ENCODE measurements around the gene COBL. TPM values are rescaled to one million over a fixed set of nuclear protein-coding genes. Genes with fewer than 3 reads are reported as not detected.

The COBL gene
- total and polyA plus RNA-seq, 2 of the 8 experiments (the other 6 are each of a cell fraction or from before 2014, with no cell fraction given), result 13.8 to 40.4 TPM

DNA sequence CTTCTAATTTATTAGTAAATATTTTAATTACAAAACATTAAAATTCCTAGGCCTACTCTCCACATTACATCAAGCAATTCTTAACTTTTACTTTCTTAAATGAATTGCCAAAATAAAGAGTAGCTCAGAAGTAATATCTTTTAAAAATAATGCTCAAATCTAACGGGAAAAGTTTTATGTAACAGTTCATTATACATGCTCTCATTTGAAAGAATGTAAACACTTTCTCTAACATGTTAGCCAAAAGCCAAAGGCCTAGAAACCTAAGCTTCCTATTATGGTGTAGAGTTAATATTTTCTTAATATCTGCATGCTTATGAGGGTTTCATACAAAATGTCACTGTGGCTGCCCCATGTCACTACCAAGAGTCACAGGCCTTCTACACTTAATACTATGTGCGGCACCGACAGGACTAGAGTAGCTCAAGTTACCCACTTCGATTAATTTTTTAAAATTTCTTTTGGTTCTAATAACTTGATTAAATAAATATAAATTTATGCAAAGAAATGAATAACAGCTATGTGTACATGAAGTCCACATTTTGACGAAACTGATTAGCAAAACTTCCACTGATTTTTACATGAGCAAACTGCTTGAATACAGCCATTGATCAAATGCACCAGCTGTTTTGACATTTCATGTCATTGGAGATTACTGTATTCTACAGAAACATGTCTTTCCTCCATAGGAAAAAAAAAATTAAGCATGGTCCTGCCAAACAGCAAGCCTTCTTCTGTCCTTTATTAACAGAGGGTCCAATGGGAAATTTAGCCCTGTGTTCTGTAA lies 3.5 kb downstream of the COBL start:
- no peak overlapping the region for H3K14ac ChIP-seq (ENCODE audit: insufficient read length)
- H3K27me3 ChIP-seq (replicated peaks in 1 of 4; ENCODE audit: control insufficient read depth in 3 of 4, extremely low read depth in 1 of 4, insufficient read depth in 3 of 4, low read length in 3 of 4), result peaks cover 0 to 2% (median 0%) of the 10 kb centered on the region in 4 experiments; a peak in 4 of 7 replicates
- peaks cover 8 to 22% (median 12%) of the 10 kb centered on the region in 4 experiments for H3K4me1 ChIP-seq (replicated peaks in 1 of 4; ENCODE audit: control insufficient read depth in 3 of 4, insufficient read depth in 4 of 4, low read length in 3 of 4)
- no peak overlapping the region for H2BK15ac ChIP-seq (ENCODE audit: low read length)
- DNase-seq (ENCODE audit: low read depth in 1 of 2, low spot score in 2 of 2) (no peak), FAIRE-seq (no peak)
- H3K18ac ChIP-seq (ENCODE audit: extremely low read depth, low read length), result no peak overlapping the region
- H3K79me2 ChIP-seq (ENCODE audit: control insufficient read depth in 1 of 2, insufficient read depth in 2 of 2, low read length in 2 of 2), result peaks cover 3 to 64% of the 10 kb centered on the region in 2 experiments; a peak in 3 of 4 replicates
- H4K8ac ChIP-seq (ENCODE audit: extremely low read depth, insufficient read depth, low read length), result no peak overlapping the region
- H4K5ac ChIP-seq (ENCODE audit: insufficient read length, low read depth, low read length), result no peak overlapping the region
- peaks cover 0 to 13% of the 10 kb centered on the region in 2 experiments for H4K20me1 ChIP-seq (replicated peaks in 1 of 2; ENCODE audit: control insufficient read depth in 1 of 2, insufficient read depth in 2 of 2, low read length in 2 of 2)
- no peak overlapping the region for H2BK20ac ChIP-seq (ENCODE audit: low read length)
- no peak overlapping the region for H3K27ac ChIP-seq (ENCODE audit: low read depth, low read length)
- H3K23ac ChIP-seq (ENCODE audit: insufficient read length), result no peak overlapping the region
- H3K4me3 ChIP-seq (ENCODE audit: extremely low read depth in 1 of 4, insufficient read depth in 2 of 4, low read depth in 3 of 4, low read length in 4 of 4), result no peak overlapping the region
- H2BK5ac ChIP-seq (ENCODE audit: low read depth, low read length), result no peak overlapping the region
- H2AK5ac ChIP-seq (ENCODE audit: low read depth, low read length), result no peak overlapping the region
- H2BK12ac ChIP-seq (ENCODE audit: low read depth, low read length), result no peak overlapping the region
- no peak overlapping the region for H3K4me2 ChIP-seq (ENCODE audit: insufficient read depth in 1 of 2, low read depth in 2 of 2, low read length in 2 of 2)
- H3K79me1 ChIP-seq (ENCODE audit: low read depth, low read length), result peaks cover 2% of the 10 kb centered on the region; the same call in 1 of the 2 replicates
- H4K91ac ChIP-seq (replicated peaks; ENCODE audit: insufficient read length, low read length), result no peak overlapping the region
- CTCF ChIA-PET (ENCODE audit: partially characterized antibody), result interaction anchor here (1.0 to 1.8 kb wide), 4 partner anchors 42 to 87 kb away, joined by 3 to 7 read pairs (median 5); no protein-coding TSS in a partner anchor
- no peaks in the 10 kb centered on the region for H3K36me3 ChIP-seq (ENCODE audit: control insufficient read depth in 2 of 4, insufficient read depth in 4 of 4, low read length in 3 of 4)
- no peak overlapping the region for H3K56ac ChIP-seq (replicated peaks; ENCODE audit: insufficient read length, low read depth, low read length)
- no peak overlapping the region for H3K9ac ChIP-seq (replicated peaks in 1 of 4; ENCODE audit: extremely low read depth in 1 of 4, low read depth in 3 of 4, low read length in 3 of 4)
- POLR2A ChIA-PET (ENCODE audit: partially characterized antibody), result interaction anchor here (0.6 to 9.2 kb wide), 2 partner anchors 13 to 30 kb away, joined by 3 to 117 read pairs; no protein-coding TSS in a partner anchor
- no peak overlapping the region for H3K4ac ChIP-seq (replicated peaks; ENCODE audit: insufficient read length, low read depth, low read length)
- 88% methylated on average over 5 of the region's 5 CpGs; no CpG with 5 or more reads in 1 of the 2 experiments for WGBS, 2 experiments (ENCODE audit: extremely low coverage in 1 of 2, insufficient coverage in 1 of 2, insufficient read length in 1 of 2, insufficient replicate concordance in 2 of 2, low coverage in 1 of 2, low lambda C conversion rate in 2 of 2, missing lambda C conversion rate in 1 of 2)
- H2BK120ac ChIP-seq (replicated peaks; ENCODE audit: low read depth, low read length), result no peak overlapping the region
- peaks cover 13% of the 10 kb centered on the region for H3K23me2 ChIP-seq (ENCODE audit: low read depth, low read length)
- no peak overlapping the region for H2AFZ ChIP-seq (ENCODE audit: low read length)
- H3K9me3 ChIP-seq (ENCODE audit: insufficient read depth in 2 of 2, low read depth in 1 of 2, low read length in 1 of 2), result no peaks in the 10 kb centered on the region
- TF ChIP-seq TCF12 (IDR thresholded peaks at IDR 0.05; ENCODE audit: low read depth, low read length) (no peak), BRCA1 (IDR thresholded peaks at IDR 0.05; ENCODE audit: low read depth, low read length) (no peak), MAFK (IDR thresholded peaks at IDR 0.05; ENCODE audit: low read depth, low read length) (no peak), GTF2F1 (IDR thresholded peaks at IDR 0.05; ENCODE audit: borderline replicate concordance, low read depth, low read length) (no peak), POLR2AphosphoS5 (IDR thresholded peaks at IDR 0.05; ENCODE audit: low read depth, low read length) (no peak), EGR1 (IDR thresholded peaks at IDR 0.05; ENCODE audit: borderline replicate concordance, low read depth, low read length) (no peak), TEAD4 (IDR thresholded peaks at IDR 0.05; ENCODE audit: low read depth, low read length) (no peak), CHD1 (IDR thresholded peaks at IDR 0.05; ENCODE audit: low read depth, low read length) (no peak), SIRT6 (IDR thresholded peaks at IDR 0.05; ENCODE audit: low read length) (no peak), CEBPB (IDR thresholded peaks at IDR 0.05; ENCODE audit: low read depth, low read length) (no peak)
- TF ChIP-seq, protein P1, sequence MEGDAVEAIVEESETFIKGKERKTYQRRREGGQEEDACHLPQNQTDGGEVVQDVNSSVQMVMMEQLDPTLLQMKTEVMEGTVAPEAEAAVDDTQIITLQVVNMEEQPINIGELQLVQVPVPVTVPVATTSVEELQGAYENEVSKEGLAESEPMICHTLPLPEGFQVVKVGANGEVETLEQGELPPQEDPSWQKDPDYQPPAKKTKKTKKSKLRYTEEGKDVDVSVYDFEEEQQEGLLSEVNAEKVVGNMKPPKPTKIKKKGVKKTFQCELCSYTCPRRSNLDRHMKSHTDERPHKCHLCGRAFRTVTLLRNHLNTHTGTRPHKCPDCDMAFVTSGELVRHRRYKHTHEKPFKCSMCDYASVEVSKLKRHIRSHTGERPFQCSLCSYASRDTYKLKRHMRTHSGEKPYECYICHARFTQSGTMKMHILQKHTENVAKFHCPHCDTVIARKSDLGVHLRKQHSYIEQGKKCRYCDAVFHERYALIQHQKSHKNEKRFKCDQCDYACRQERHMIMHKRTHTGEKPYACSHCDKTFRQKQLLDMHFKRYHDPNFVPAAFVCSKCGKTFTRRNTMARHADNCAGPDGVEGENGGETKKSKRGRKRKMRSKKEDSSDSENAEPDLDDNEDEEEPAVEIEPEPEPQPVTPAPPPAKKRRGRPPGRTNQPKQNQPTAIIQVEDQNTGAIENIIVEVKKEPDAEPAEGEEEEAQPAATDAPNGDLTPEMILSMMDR (IDR thresholded peaks at IDR 0.05; ENCODE audit: control extremely low read depth in 1 of 3, insufficient read depth in 1 of 3, low read depth in 1 of 3, low read length in 3 of 3), result no peak
